Astrocyte of the spinal cord (primary cell): ENCODE data around the gene ARHGAP32.

Experiments
- DNase-seq: peaks from one replicate; pipeline ENCODE4 v3.0.0; 2011; ENCODE audit warnings: low read depth, low spot score
- H3K4me3 ChIP-seq: 2 replicates; pipeline ENCODE4 v1.5.1; 2011; ENCODE audit warnings: low read depth, mild to moderate bottlenecking, low read length, moderate library complexity
- CTCF ChIP-seq: IDR thresholded peaks from 2 replicates; pipeline ENCODE4 v1.5.1; 2012; ENCODE audit warnings: low read depth, mild to moderate bottlenecking, low read length, inconsistent platforms
- in situ Hi-C: cut with HindIII; loops from 2 replicates; pipeline ENCODE4 v1.10.0; 2017; ENCODE audit warnings: low sequenced_read_pairs

Gene ARHGAP32

GRCh38 chr11:128981254-128981653 lies 210.9 kb downstream of the ARHGAP32 start:
- TF ChIP-seq CTCF, result no peak
- in situ Hi-C loops, result no loop called here
- no peak overlapping the region for H3K4me3 ChIP-seq
- no peak for DNase-seq

- TF ChIP-seq CTCF, result no peak
- DNase-seq, result no peak
- in situ Hi-C loops, result no loop called here
- no peak overlapping the region for H3K4me3 ChIP-seq
These were observed 221.4 kb downstream of the ARHGAP32 start for GRCh38 chr11:128970598-128971190.

- in situ Hi-C loops, result no loop called here
- DNase-seq, result no peak
- H3K4me3 ChIP-seq, result no peak overlapping the region
- TF ChIP-seq CTCF, result no peak
These were observed 223.2 kb downstream of the ARHGAP32 start for GRCh38 chr11:128968916-128969315.

- no peak for TF ChIP-seq CTCF
- no peak for DNase-seq
- no peak overlapping the region for H3K4me3 ChIP-seq
- in situ Hi-C loops, result no loop called here
These were observed 224.5 kb downstream of the ARHGAP32 start for GRCh38 chr11:128967578-128967977.

- no peak for DNase-seq
These were observed 226.6 kb downstream of the ARHGAP32 start for GRCh38 chr11:128965485-128965884.

GRCh38 chr11:128964463-128964930 lies 227.6 kb downstream of the ARHGAP32 start:
- H3K4me3 ChIP-seq, result no peak overlapping the region
- TF ChIP-seq CTCF, result no peak
- in situ Hi-C loops, result no loop called here
- no peak for DNase-seq

More at GRCh38 chr11:128965485-128965884, 226.6 kb downstream of the ARHGAP32 start:
- TF ChIP-seq CTCF, result no peak
- no peak overlapping the region for H3K4me3 ChIP-seq
- in situ Hi-C loops, result no loop called here
